Activated CD4-positive, alpha-beta T cell treated with anti-CD3 and anti-CD28 coated beads, Interleukin-2, Interleukin-6, amounts not matched to agents 100 ng/mL and 50 ng/mL, durations not matched to agents 16 hours and 8 hours (primary cell): Measurements from ENCODE around the gene IL3.

ENCODE experiments used
- DNase-seq: peaks from one replicate; pipeline ENCODE4 v3.0.0-alpha.2; 2020

Gene IL3, protein sequence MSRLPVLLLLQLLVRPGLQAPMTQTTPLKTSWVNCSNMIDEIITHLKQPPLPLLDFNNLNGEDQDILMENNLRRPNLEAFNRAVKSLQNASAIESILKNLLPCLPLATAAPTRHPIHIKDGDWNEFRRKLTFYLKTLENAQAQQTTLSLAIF

DNA sequence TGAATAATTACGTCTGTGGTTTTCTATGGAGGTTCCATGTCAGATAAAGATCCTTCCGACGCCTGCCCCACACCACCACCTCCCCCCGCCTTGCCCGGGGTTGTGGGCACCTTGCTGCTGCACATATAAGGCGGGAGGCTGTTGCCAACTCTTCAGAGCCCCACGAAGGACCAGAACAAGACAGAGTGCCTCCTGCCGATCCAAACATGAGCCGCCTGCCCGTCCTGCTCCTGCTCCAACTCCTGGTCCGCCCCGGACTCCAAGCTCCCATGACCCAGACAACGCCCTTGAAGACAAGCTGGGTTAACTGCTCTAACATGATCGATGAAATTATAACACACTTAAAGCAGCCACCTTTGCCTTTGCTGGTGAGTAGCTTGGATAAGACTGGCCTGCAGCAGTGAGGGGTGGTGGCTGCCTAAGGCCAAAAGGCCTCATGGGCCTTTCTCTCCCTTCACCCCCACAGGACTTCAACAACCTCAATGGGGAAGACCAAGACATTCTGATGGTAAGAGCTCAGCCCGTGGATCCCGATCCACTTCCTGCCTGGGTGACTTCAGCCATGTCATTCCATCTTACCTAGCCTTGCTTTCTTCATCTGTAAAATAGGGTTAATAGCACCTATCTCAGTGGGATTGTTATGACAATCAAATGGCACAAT, at the start of gene IL3:
Gene IL3, plus strand, starts transcription at position 155 of the 661 bp plus-strand sequence. Its CDS starts 52 bp downstream, at position 207.
- DNase-seq: no peak

DNA sequence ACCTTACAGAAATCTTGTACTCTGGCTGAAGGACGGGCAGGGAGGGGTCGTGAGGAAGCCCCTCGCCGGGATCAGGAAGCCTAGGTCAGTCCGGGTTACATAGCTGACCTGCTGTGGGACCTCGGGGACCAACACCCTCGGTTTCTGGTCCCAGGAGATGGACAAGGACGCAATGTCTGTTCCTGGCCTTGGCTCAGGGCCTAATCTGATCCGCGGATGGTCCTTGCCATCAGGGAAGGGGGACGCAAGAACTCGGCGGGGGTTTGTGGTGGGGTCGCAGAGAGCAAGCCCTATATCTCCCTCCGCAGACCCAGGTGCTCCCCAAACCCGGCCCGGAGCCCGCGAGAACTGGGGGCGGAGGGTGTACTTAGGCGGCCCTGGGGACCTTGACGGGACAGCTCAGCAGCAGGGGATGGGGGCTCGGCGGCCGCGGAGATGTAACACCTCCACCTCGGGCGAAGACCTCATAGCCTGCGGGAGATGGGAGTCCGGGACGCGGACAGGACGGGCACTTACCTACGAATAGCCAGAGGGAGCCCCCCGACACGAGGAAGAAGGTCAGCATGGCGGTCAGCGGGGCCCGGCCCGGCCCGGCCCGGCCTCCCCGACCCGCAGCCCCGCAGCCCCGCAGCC, 49.4 kb upstream of the IL3 start:
- DNase-seq: no peak

DNA sequence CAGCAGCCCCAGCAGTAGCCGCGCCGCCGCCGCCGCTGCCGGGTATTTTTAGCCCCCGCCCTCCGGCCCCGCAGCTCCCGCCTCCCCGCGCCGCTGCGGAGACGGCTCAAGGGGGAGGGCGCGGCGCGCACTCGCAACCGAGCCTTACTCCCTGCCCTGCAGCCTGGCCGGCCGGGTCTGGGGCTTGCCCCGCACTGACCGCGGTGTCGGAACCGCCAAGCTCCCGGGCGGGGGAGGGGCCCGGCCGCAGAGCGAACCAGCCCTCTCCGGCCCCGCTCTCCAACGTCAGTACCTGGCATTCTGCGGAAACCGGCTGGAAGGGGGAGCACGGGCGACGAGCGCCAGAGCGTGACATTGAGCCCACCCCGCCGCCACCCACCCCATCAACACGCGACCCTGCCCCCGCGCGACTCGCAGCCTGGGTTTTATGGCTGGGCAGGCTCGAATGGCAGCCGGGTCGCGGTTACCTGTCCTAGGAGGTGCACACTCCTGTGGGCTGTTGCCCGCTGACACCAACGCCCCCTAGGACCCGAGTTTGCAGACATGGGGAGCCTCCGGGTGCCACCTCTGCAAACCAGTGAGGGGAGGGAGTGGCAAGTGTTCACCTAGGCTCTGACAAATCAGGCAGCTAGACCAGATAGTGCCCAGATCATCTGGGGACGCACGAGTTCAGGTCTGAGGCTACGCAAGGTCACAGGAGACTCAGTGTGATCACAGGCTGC, 48.7 kb upstream of the IL3 start, which contains the start of gene ACSL6:
Gene ACSL6, minus strand, starts transcription at position 37 of the 722 bp plus-strand sequence. CDS start 105 bp downstream, outside the sequence.
- no peak for DNase-seq

DNA sequence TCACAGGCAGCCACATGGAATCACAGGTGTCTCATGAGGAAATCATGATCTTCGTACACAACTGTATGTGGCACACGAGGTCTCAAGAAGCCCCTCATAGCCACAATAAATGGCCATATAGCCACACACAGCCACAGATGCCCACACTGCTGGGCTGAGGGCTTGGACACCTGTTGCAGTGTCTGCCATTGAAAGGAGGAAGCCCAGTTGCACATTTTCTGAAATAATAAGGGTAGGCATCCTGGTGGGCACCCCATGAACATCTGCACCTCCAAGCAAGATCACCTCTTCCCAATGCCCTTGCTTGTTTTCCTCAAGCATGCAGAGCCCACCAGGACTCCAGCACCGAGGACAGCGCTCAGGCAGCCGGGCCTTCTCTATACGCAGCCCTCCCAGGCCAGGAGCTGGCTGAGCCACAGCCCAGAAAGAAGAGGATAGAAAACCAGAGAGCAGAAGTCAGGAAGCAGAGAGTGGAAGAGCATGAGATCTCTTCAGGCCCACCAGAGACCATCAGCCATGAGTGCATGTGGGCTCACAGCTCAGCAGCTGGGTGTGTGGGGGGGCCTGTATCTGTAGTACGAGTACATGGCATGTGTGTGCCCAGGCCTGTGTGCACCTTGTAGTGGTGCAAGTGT, 48.0 kb upstream of the IL3 start:
- DNase-seq: no peak

DNA sequence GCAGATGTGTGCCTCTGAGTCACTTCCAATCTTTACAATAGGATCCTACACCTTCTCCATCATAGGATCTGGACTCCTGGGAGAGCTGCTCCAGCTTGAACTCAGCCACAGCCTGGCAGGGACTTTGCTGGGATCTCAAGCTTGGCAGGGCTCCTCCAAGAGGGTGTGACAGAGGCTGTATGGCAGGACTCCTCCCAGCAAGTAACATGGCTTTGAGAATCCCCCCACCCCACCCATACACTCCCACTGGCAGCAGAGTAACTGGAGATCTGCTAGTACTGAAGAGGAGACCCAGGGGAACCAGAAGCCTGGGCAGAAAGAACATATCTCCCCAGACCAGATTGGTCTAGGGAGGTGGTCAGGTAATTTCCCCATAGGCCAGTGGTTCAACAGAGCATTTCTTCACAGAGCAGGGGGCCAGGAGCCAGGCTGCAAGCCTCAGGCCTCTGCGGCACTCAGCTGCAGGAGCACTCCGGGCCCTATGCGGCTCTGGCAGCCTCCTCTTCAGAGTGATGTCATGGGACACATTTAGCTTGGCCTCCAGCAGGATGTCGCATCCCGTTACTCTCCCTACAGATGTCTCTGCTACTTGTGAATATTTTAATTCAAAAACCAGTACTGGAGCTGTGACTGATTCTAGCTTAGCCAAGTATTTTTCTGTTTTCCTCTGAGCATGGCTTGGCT, 47.3 kb upstream of the IL3 start:
- DNase-seq: no peak

DNA sequence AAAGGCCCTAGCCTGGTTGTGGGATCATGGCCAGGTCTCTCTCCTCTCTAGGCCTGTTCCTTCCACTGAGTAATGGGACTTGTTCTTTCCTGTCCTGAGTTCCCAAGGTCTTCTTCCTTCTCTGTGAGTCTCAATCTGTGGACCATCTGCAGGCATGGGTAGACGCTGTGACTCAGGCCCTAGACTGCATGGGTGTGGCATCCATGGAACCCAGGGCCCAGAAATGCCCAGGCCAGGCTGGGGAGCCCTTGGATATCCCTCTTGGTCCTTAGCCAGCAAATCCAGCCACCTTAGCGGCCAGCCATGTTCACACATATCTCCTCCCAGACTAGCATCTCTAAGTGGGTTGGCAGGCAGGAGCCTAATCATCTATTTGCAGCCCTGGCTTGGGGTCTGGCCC, 46.7 kb upstream of the IL3 start:
- DNase-seq: no peak

DNA sequence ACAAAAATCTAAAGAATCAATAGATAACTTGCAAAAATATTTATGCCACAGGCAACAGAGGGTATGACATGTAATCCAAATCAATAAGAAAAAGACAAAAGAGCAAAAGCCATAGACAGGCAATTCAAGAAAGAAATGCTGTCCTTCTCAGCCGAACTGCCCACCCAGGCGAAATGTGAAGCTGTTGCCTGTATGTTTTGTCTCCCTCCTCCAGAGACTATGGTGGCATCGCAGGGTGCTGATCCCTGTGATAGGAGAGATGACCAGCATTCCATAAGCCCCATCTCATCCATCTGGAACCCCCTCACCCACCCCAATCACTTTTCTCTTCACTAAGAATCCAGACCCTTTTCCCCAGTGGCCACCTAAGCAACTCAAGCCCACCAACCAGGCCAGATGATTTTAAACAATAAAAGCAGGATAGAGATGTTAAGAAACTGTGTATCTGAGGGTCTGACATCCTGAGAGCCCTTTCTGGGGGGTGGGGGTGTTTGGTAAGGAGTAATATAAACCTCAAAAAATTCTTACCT, 43.7 kb upstream of the IL3 start:
- no peak for DNase-seq

DNA sequence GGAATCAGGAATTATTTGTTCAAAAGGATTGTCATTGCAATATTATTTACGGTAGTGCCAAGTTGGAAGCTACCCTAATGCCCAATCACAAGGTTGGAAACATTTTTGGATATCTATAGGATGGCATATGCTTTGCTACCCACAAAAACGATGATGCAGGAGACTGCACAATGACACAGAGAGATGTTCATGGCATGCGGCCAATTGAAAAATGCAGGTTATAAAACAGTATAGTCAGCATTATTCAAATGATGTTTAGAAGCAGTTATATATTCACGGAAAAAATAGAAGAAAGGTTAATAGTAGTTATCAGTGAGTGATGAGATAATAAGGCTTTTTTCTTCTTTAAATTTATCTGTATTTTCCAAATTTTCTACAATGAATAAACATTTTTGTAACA, 43.1 kb upstream of the IL3 start:
- no peak for DNase-seq

DNA sequence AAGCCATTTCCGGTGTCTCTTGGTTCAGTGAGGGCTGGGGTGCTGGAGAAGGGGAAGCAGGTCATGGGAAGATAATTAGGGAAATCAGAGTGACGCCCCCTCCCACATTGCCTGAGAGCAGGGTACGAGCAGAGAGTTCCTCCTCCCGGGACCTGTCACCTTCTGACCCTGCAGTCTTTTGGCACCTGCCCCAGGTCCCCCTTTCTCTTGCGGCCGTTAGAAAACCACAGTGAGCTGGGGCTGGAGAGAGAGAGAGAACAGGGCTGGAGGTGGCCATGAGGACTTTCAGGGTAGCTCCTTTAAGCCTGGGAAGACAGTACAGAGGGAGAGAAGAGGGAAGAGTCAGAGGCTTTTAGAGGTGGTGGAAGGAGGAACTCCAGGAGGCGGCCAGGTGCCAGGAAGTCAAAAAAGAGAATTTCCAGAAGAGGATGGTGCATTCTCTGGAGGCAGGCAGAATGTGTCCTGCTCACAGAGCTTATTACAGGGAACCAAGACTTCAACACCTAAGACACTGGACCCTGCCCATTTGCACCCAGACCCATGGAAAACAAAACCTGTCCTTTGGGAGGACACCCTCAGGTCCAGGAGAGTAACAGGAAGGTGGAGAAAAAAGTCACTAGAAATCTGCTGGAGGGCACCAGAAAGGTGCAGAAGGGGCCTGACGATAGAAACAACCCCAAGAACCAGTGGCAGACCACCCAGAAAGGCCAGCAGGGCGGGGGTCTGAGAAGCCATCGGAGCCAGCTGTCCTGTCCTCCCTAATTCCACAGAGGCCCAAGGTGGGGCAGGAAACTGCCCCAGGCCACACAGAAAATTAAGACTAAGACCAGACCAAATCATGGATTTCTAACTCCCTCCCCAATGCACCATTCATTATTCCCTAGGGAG, 42.5 kb upstream of the IL3 start:
- no peak for DNase-seq

DNA sequence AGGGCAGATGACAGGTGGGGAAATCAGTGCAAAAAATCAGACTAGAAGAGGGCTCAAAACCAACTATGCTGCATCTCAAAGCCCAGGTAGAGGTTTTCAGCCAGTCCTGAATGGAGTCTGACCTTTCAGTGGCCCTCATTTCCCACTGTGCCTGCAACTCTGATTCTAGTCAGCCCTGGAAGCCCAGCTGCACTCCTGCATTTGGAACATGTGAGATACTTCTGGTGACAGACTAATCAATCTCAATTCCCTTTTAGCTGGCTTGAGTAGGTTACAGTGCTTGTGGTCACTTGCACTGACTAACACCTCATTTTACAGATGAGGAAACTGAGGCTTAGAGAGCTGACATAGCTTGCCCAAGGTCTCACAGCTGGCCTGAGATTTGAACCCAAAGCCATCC, 41.1 kb upstream of the IL3 start:
- DNase-seq: no peak

DNA sequence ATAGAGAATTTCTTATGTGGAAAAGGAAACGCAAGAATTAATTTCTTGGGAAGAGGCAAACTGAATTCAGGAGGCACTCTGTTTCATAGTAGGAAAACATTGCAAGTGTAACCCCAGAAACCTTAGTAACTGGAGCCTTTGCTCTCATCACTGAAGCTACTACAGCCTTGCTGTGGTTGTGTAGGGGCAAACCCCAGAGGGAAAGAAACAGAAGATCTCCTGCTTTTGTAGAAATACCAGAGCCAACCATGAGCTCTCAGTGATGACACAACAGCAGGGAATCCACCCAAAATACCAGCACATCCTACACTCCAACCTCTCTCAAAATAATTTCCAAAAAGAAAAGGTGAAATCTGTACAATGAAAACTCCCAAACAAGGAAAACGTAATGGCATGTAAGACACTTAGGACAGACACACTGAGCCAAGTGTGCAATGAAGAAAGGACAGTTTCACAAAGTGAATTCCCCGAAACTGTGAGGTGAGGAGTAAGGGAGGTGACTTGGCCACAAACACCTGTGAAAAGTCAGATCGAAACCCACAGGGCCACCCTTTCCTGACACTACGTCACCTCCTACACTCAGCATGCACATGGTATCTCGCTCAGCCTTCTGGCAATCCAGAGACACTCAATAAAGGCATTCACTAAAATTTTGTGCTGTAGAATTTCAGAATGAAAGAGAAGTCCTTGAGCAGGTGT, 40.4 kb upstream of the IL3 start:
- DNase-seq: peak; percentile 92

DNA sequence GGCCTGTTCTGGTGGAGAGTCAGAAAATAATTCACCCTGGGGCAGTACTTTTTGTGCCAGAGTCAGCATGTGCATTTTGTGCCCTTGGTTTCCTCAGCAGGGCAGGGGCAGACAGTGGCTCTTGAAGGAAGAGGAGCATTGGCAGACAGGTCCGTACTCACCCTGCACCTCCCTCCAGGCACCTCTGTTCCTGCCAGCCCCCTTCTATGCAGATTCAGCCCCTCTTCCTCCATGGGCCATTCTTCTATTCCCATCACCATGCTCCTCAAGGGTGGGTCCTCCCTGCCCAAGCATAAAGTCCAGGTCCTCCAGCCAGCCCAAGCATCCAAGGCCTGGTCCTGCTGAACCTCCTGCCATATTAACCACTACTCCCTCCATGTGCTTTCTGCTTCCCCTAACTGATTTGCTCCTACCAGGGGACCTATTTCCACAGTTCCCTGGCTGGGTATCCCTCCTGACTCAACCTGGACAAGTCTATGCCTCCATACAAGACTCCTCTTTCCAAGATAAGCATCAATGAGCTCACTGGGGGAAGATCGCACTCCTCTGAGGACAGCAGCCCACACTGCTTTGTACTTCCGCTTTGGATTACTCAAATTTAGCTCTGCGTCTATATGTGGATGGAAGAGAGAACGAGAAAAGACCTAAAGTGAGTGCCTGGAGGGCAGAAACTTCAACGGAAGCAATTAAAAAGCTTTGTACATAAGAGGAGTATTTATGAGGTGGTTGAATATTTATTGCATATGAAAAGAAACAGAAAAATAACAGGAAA, 39.7 kb upstream of the IL3 start:
- peak; percentile 21 for DNase-seq

DNA sequence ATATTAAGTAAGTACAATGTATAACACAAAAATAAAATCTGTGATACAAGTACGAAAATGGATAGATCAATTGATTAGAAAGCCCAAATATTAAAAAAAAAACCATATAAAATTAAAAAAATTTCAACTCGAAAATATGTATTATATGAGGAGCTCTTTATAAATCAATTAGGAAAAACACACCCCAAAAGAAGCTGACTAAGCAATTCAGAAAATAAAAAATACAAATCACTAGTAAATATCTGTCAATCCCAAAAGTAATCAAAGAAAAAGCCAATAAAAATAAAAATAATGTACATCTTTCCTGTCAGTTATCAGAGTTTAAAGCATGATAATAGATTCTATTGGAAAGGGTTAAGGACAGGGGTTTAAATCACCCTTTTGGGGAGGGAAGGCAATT, 38.8 kb upstream of the IL3 start:
- no peak for DNase-seq

DNA sequence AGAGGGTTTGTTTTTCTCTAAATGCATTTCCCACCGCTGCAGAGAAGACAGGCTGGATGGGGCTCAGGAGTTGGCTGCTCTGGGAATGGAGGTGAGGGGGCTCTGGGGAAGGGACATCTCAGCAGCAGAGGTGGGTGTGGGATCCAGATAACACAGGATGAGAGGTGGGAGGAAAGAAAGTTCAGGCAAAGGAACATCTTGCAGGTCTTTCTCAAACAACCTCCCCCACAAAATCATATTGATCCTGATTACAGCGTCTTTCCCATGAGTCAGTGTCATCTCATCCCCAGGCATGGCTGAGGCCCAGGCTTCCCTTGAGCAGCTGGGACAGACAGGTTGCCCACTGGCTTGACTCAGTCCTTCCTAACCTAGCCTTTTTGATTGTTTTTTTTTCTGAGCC, 37.7 kb upstream of the IL3 start:
- DNase-seq: no peak

DNA sequence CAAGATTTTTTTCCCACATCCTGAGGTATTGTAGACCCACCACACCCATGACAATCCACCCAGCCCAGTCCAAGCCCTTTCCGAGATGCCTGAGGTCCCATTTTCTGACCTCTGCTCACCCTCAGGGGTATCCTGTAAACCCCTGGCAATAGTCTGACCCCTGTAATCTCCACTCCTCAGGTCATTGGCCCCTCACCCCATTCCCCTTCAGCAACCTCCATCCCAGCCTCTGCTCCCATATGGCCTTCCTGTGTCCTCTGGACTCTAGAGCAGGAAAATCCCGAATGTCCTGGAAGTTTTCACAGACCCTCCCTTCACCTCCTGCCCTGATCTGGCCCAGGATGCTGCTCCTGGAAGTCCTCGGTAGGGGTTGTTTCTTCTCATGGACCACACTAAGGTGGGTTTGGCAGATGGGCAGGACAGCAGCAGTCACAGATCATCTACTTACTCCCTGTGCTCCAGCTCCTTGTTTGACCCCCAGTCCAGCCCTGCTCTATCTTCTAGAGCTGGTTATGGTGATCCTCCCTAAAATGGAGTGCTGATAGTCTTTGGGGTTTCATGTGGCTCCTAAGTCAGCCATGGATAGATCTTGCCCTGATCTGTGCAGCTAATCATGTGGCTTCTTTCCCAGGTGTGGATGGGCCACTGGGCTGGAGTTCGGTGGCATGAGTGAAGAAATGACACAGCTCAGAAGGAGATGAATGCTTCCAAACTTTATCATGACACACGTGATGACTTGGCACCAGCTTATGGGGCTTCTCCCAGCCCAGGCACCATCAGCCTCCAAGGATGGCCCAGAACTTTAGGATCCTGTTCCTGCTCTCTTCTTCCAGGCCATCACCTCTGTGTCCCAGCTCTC, 37.0 kb upstream of the IL3 start:
- no peak for DNase-seq

DNA sequence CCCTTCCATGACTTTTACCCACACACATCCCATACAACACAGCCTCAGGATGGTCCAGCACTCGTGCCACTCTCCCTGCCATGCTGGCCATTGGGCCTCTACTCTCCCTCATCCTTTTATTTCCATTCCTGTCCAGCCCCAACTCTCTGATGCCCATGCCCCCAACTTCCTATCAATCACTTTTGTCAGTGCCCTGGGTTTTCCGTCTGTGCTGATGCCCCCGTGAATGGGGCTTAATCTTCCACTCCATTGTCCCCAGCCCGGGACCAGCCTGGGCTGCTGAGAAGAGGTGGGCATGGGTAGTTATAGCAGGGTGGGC, 36.4 kb upstream of the IL3 start:
- no peak for DNase-seq

DNA sequence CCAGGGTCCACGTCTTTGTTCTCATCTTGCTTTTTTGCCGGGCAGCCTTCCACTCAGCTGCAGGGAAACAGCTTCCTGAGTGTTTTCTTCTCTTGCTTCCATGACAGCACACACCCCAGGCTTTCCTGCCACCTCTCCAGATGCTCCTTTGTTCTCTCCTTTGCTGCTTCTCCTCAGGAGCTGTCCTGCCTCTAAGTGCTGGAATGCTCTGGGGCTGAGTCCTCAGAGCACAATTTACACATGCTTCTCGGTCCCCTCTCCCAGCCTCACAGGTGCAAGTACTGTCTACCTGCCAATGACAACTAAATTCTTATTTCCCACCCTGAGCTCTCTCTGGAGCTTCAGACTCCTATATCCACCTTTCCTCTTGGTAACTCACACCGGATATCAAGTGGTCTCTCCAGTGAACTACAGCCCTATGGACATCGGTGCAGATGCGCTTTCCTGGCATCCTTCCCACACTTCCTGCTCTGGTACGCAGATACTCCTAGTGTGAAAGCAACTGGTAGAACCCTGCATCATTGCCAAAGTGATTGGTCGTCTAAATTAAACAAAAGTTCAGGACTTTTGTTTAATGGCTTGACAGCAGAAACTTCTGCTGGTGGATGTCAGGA, 35.6 kb upstream of the IL3 start:
- no peak for DNase-seq

DNA sequence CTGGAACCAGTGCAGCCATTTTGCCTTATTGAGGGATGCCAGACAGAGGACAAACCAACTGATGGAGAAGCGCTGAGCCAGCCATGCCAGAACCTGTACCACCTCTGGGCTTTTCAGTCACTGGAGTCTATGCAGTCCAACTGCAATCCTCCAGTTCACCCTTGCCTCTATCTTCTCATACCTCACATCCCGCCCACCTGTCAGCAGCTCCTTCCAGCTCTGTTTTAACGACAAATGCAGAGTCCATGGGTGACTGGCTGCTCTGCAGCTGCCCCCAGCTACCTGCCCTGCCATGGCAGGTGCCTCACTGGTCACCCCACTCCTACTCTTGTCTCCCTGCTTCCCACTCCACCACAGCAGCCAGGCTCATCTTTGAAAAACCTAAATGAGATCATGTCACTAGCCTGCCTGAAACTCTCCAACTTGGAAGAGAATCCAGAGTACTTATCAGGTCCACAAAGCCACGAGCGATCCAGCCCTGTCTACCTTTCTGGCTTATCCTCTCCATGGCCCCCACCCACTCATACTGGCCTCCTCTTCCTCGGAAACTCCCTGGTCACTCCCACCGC, 35.0 kb upstream of the IL3 start:
- DNase-seq: no peak
